HEK293 (cell line): ENCODE results near the gene TLCD4.

ENCODE experiments used
- EGR2 ChIP-seq: fragments of 450-650 bp; formaldehyde crosslinking; IDR thresholded peaks from 2 replicates; pipeline ENCODE4 v1.5.1; 2016; ENCODE audit warnings: low read depth, missing biosample characterization, missing genetic modification characterization
- ELK4 ChIP-seq: IDR thresholded peaks from 2 replicates; pipeline ENCODE4 v1.6.1; 2011; ENCODE audit warnings: mild to moderate bottlenecking, low read depth, low read length, borderline replicate concordance
- HOXA7 ChIP-seq: sonication (generic); formaldehyde crosslinking; IDR thresholded peaks from 2 replicates; pipeline ENCODE4 v1.8.1; 2022; ENCODE audit warnings: missing genetic modification reagents, borderline replicate concordance
- HOXC10 ChIP-seq: sonication (generic); formaldehyde crosslinking; IDR thresholded peaks from 2 replicates; pipeline ENCODE4 v1.8.1; 2023; ENCODE audit warnings: mild to moderate bottlenecking, missing genetic modification reagents
- SCRT1 ChIP-seq: fragments of 450-650 bp; formaldehyde crosslinking; IDR thresholded peaks from 2 replicates; pipeline ENCODE4 v1.5.1; 2016; ENCODE audit warnings: missing biosample characterization, missing genetic modification characterization, borderline replicate concordance
- SETDB1 ChIP-seq: IDR thresholded peaks from one replicate; pipeline ENCODE4 v1.6.1; 2017; ENCODE audit warnings: mild to moderate bottlenecking, low read length, moderate library complexity, mixed read lengths; ENCODE audit not compliant: insufficient read length
- SP7 ChIP-seq: fragments of 450-650 bp; formaldehyde crosslinking; IDR thresholded peaks from 2 replicates; pipeline ENCODE4 v1.5.1; 2016; ENCODE audit warnings: missing biosample characterization, missing genetic modification characterization
- YY1 ChIP-seq: fragments of 450-650 bp; formaldehyde crosslinking; IDR thresholded peaks from 2 replicates; pipeline ENCODE4 v1.5.1; 2018; ENCODE audit warnings: missing biosample characterization, missing genetic modification characterization
- ZBTB26 ChIP-seq: fragments of 450-650 bp; formaldehyde crosslinking; optimal IDR thresholded peaks from 2 replicates; pipeline ENCODE3; 2016; ENCODE audit warnings: missing biosample characterization, mild to moderate bottlenecking, missing genetic modification characterization
- ZFP37 ChIP-seq: fragments of 450-650 bp; formaldehyde crosslinking; IDR thresholded peaks from 2 replicates; pipeline ENCODE4 v1.5.1; 2016; ENCODE audit warnings: missing biosample characterization, missing genetic modification characterization
- ZNF112 ChIP-seq: fragments of 450-650 bp; formaldehyde crosslinking; IDR thresholded peaks from 2 replicates; pipeline ENCODE4 v1.5.0; 2017; ENCODE audit warnings: missing biosample characterization, missing genetic modification characterization
- ZNF157 ChIP-seq: fragments of 450-650 bp; formaldehyde crosslinking; IDR thresholded peaks from 2 replicates; pipeline ENCODE4 v1.5.1; 2016; ENCODE audit warnings: missing biosample characterization, missing genetic modification characterization
- ZNF223 ChIP-seq: fragments of 450-650 bp; formaldehyde crosslinking; IDR thresholded peaks from 2 replicates; pipeline ENCODE4 v1.5.1; 2016; ENCODE audit warnings: missing biosample characterization, missing genetic modification characterization
- ZNF24 ChIP-seq: fragments of 450-650 bp; formaldehyde crosslinking; IDR thresholded peaks from 2 replicates; pipeline ENCODE4 v1.5.1; 2016; ENCODE audit warnings: missing biosample characterization, missing genetic modification characterization
- ZNF280D ChIP-seq: fragments of 450-650 bp; formaldehyde crosslinking; IDR thresholded peaks from 2 replicates; pipeline ENCODE4 v1.5.1; 2016; ENCODE audit warnings: missing biosample characterization, missing genetic modification characterization
- ZNF341 ChIP-seq: fragments of 450-650 bp; formaldehyde crosslinking; IDR thresholded peaks from 2 replicates; pipeline ENCODE4; 2016; ENCODE audit warnings: low read depth, missing biosample characterization, missing genetic modification characterization
- ZNF514 ChIP-seq: fragments of 450-650 bp; formaldehyde crosslinking; IDR thresholded peaks from 2 replicates; pipeline ENCODE4 v1.5.1; 2016; ENCODE audit warnings: missing biosample characterization, missing genetic modification characterization
- ZNF529 ChIP-seq: fragments of 450-650 bp; formaldehyde crosslinking; IDR thresholded peaks from 2 replicates; pipeline ENCODE4 v1.5.1; 2017; ENCODE audit warnings: missing genetic modification characterization, missing biosample characterization; ENCODE audit not compliant: insufficient replicate concordance
- ZNF548 ChIP-seq: fragments of 450-650 bp; formaldehyde crosslinking; IDR thresholded peaks from 2 replicates; pipeline ENCODE4 v1.5.1; 2016; ENCODE audit warnings: missing biosample characterization, missing genetic modification characterization
- ZNF624 ChIP-seq: fragments of 450-650 bp; formaldehyde crosslinking; IDR thresholded peaks from 2 replicates; pipeline ENCODE4 v1.5.1; 2017; ENCODE audit warnings: missing biosample characterization, missing genetic modification characterization
- ZNF626 ChIP-seq: fragments of 450-650 bp; sonication (Bioruptor Pico); formaldehyde crosslinking; IDR thresholded peaks from 2 replicates; pipeline ENCODE4 v1.5.1; 2018; ENCODE audit warnings: missing biosample characterization, missing genetic modification characterization, inconsistent platforms
- ZNF660 ChIP-seq: fragments of 450-650 bp; IDR thresholded peaks from 2 replicates; pipeline ENCODE4 v1.5.1; 2018; ENCODE audit warnings: missing biosample characterization, mild to moderate bottlenecking, missing genetic modification characterization
- ZNF670 ChIP-seq: fragments of 450-650 bp; formaldehyde crosslinking; IDR thresholded peaks from 2 replicates; pipeline ENCODE4 v1.5.1; 2016; ENCODE audit warnings: missing biosample characterization, missing genetic modification characterization, low read depth
- ZSCAN5A ChIP-seq: fragments of 450-650 bp; formaldehyde crosslinking; IDR thresholded peaks from 2 replicates; pipeline ENCODE4 v1.5.1; 2016; ENCODE audit warnings: missing biosample characterization, missing genetic modification characterization
- TF ChIP-seq, protein P1 (sequence below): fragments of 450-650 bp; formaldehyde crosslinking; IDR thresholded peaks from 2 replicates; pipeline ENCODE4 v1.5.1; 2016; ENCODE audit warnings: missing biosample characterization, missing genetic modification characterization
- TF ChIP-seq, protein P2 (sequence below): fragments of 450-650 bp; formaldehyde crosslinking; IDR thresholded peaks from 2 replicates; pipeline ENCODE4 v1.5.1; 2017; ENCODE audit warnings: missing biosample characterization, missing genetic modification characterization

TLCD4 gene

DNA sequence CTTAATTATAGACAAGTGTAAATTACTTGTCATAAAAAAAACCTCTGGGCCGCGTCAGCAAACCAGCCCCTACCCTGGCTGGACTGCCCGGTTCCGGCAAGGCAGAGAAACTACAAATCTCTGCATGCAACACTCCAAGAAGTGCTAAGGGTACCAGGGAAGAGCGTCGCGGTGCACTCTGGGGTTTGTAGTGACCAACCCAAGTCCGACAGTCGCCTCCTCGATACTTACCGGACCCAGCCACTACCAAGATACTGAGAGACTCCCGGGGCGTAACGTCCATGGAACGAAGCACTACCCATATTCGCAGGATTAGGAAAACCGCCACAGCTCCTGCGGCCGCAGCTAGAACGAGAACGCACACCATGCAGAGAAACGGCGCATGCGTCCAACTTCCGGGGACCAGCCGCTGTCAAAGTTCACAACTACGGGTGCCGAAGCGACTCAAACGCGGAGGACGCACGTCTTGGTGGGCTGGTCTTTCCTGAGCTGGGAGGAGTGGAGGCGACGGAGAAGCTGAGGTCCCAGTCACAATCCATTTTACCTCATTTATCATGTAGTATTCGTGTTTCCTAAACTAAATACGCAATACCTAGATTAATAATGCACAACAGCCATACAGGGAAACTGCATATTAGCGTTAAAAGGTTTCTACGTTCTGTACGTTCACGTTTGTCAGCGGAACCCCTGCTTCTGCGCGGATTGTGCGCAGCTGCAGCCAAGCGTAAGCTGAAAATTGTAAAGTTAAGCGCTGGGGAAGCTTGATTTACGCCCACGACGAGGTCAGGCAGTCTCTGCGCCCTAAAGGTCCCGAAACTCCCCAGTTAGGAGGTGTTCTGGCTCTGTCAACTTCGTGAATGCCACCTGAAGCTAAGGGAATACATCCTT lies 44.4 kb upstream of the TLCD4 start, which contains the start of gene ALG14 (continued):
- TF ChIP-seq, protein P1, sequence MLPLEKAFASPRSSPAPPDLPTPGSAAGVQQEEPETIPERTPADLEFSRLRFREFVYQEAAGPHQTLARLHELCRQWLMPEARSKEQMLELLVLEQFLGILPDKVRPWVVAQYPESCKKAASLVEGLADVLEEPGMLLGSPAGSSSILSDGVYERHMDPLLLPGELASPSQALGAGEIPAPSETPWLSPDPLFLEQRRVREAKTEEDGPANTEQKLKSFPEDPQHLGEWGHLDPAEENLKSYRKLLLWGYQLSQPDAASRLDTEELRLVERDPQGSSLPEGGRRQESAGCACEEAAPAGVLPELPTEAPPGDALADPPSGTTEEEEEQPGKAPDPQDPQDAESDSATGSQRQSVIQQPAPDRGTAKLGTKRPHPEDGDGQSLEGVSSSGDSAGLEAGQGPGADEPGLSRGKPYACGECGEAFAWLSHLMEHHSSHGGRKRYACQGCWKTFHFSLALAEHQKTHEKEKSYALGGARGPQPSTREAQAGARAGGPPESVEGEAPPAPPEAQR (tag by site-specific recombination) = no peak
- TF ChIP-seq ZNF624 (tag by site-specific recombination) = no peak
- no peak for TF ChIP-seq ZNF514 (tag by site-specific recombination)
- TF ChIP-seq ZNF280D (tag by site-specific recombination) = no peak
- TF ChIP-seq ZFP37 (tag by site-specific recombination) = 0 out of 2 replicates have a peak, but pooled peaks have one; percentile 75
- TF ChIP-seq ZNF157 = no peak
- TF ChIP-seq ZNF529 (tag by site-specific recombination) = no peak
- no peak for TF ChIP-seq ZNF112 (tag by site-specific recombination)
- TF ChIP-seq ELK4 = peak; percentile 83; the same call in 1 of the 2 replicates
- TF ChIP-seq HOXA7 (CRISPR knock-in tag) = no peak
- TF ChIP-seq, protein P2, sequence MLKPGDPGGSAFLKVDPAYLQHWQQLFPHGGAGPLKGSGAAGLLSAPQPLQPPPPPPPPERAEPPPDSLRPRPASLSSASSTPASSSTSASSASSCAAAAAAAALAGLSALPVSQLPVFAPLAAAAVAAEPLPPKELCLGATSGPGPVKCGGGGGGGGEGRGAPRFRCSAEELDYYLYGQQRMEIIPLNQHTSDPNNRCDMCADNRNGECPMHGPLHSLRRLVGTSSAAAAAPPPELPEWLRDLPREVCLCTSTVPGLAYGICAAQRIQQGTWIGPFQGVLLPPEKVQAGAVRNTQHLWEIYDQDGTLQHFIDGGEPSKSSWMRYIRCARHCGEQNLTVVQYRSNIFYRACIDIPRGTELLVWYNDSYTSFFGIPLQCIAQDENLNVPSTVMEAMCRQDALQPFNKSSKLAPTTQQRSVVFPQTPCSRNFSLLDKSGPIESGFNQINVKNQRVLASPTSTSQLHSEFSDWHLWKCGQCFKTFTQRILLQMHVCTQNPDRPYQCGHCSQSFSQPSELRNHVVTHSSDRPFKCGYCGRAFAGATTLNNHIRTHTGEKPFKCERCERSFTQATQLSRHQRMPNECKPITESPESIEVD = no peak
- TF ChIP-seq SETDB1 = no peak
- no peak for TF ChIP-seq YY1 (tag by site-specific recombination)
- no peak for TF ChIP-seq ZNF670
- TF ChIP-seq HOXC10 (CRISPR knock-in tag) = no peak
- TF ChIP-seq ZNF548 (tag by site-specific recombination) = no peak
- TF ChIP-seq ZNF341 = peak; percentile 48
- peak; percentile 82 for TF ChIP-seq ZNF660
- no peak for TF ChIP-seq ZNF223 (tag by site-specific recombination)
- TF ChIP-seq SP7 (tag by site-specific recombination) = peak; percentile 70
- no peak for TF ChIP-seq SCRT1 (tag by site-specific recombination)
- peak; percentile 58; the same call in 1 of the 2 replicates for TF ChIP-seq ZNF24 (tag by site-specific recombination)
- TF ChIP-seq ZNF626 (tag by site-specific recombination) = no peak
- peak; percentile 38 for TF ChIP-seq ZBTB26 (tag by site-specific recombination)
- no peak for TF ChIP-seq ZSCAN5A
- peak; percentile 54 for TF ChIP-seq EGR2 (tag by site-specific recombination)
